Loucy (cell line): ENCODE measurements around the gene AJM1.
"Not testable (repeated sequence)": the region's sequence is repeated elsewhere in the genome, so short reads cannot be mapped to it uniquely, and the experiment has no call there.

Experiments used
- EZH2phosphoT487 ChIP-seq: fragments of 200-600 bp; IDR thresholded peaks from 2 replicates; pipeline ENCODE4 v1.6.1; 2018; ENCODE audit warnings: antibody characterized with exemption, mild to moderate bottlenecking, moderate library complexity, borderline replicate concordance
- TF ChIP-seq, protein P1 (sequence below): fragments of 200-600 bp; sonication (generic); conservative IDR thresholded peaks from 2 replicates; pipeline ENCODE4 v1.5.1; 2014; ENCODE audit warnings: mild to moderate bottlenecking, antibody characterized with exemption, low read length

DNA sequence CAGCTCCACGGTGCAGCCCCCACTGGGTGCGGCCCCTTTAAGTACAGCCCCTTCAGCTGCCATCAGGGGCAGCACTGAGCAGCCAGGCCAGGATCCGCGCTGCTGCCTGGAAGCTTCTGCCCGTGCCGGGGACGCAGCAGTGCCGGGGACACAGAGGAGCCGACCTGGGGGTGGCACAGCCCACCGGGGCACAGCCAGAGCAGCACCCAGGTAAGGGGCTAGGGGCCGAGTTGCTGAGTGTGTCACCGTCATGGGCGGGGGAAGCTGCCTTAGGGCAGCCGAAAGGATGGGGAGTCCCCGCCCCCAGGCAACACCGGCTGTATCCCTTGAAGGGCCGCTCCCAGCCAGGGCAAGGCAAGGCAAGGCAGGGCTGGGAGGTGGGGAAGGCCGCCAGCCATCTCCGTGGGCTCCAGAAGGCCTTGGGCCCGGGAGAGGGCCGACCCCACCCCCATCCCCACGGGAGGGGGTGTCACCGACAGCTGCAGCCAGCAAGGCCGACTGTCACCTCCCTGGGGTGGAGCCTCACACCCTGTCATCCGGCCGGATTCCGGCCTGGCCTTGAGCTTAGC is at the start of gene AJM1:
- TF ChIP-seq, protein P1, sequence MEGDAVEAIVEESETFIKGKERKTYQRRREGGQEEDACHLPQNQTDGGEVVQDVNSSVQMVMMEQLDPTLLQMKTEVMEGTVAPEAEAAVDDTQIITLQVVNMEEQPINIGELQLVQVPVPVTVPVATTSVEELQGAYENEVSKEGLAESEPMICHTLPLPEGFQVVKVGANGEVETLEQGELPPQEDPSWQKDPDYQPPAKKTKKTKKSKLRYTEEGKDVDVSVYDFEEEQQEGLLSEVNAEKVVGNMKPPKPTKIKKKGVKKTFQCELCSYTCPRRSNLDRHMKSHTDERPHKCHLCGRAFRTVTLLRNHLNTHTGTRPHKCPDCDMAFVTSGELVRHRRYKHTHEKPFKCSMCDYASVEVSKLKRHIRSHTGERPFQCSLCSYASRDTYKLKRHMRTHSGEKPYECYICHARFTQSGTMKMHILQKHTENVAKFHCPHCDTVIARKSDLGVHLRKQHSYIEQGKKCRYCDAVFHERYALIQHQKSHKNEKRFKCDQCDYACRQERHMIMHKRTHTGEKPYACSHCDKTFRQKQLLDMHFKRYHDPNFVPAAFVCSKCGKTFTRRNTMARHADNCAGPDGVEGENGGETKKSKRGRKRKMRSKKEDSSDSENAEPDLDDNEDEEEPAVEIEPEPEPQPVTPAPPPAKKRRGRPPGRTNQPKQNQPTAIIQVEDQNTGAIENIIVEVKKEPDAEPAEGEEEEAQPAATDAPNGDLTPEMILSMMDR, result peak; percentile 73
- not testable (repeated sequence) for TF ChIP-seq EZH2phosphoT487
